SK-N-SH (cell line): ENCODE data around the gene DAB1. TPM values are rescaled to one million over a fixed set of nuclear protein-coding genes. Genes with fewer than 3 reads are reported as not detected.

Experiments used
- CTCF ChIA-PET: fragments of 300-600, 350-600 bp; formaldehyde crosslinking; extraction: SDS; loops from one replicate; lab custom pipeline; 2021; lab: Yijun Ruan, JAX
- POLR2A ChIA-PET: fragments of 350-600 bp; sonication (Branson Sonifier 250); formaldehyde crosslinking; extraction: SDS; loops from one replicate; lab custom pipeline; 2020; ENCODE audit warnings: antibody characterized with exemption, inconsistent platforms; lab: Yijun Ruan, JAX
- DNase-seq: peaks from one replicate; pipeline ENCODE4 v3.0.0; 2012
- H2AFZ ChIP-seq: fragments of 200-600 bp; sonication (generic); 2 replicates; pipeline ENCODE4 v1.8.1; 2016; ENCODE audit warnings: antibody characterized with exemption, mild to moderate bottlenecking, low read depth
- H3F3A ChIP-seq: fragments of 200-600 bp; sonication (generic); replicated peaks from 2 replicates; pipeline ENCODE3; 2016; ENCODE audit warnings: antibody characterized with exemption, mild to moderate bottlenecking; ENCODE audit not compliant: insufficient read depth
- H3K27ac ChIP-seq, 2 experiments: fragments of 200-500 bp in 1 of 2; fragments of 200-600 bp in 1 of 2; sonication (Bioruptor generic) in 1 of 2; sonication (generic), shearing (Covaris generic) in 1 of 2; 2 replicates each; pipeline versions ENCODE4 v1.5.1 to v1.6.1; 2014 to 2016; ENCODE audit warnings: low read depth in 2 of 2, inconsistent platforms in 1 of 2, low read length in 1 of 2, mild to moderate bottlenecking in 1 of 2, mixed read lengths in 1 of 2
- H3K27me3 ChIP-seq: fragments of 200-600 bp; sonication (generic), shearing (Covaris generic); 2 replicates; pipeline ENCODE4 v1.6.1; 2016; ENCODE audit warnings: mixed run types; ENCODE audit not compliant: insufficient read depth
- H3K36me3 ChIP-seq, 2 experiments: fragments of 200-500 bp in 1 of 2; fragments of 200-600 bp in 1 of 2; sonication (Bioruptor generic) in 1 of 2; sonication (generic) in 1 of 2; replicated peaks in 1 of 2; 2 replicates each; pipeline versions ENCODE3 to v1.5.1; 2014 to 2016; ENCODE audit warnings: low read length in 1 of 2, mild to moderate bottlenecking in 1 of 2; ENCODE audit not compliant: insufficient read depth in 2 of 2, control insufficient read depth in 1 of 2
- H3K4me1 ChIP-seq, 2 experiments: fragments of 200-500 bp in 1 of 2; fragments of 200-600 bp in 1 of 2; sonication (Bioruptor generic) in 1 of 2; sonication (generic), shearing (Covaris generic) in 1 of 2; 2 replicates each; pipeline versions ENCODE4 v1.5.1 to v1.6.1; 2014 to 2016; ENCODE audit warnings: low read depth in 1 of 2, low read length in 1 of 2, mixed run types in 1 of 2; ENCODE audit not compliant: insufficient read depth in 2 of 2, control insufficient read depth in 1 of 2
- H3K4me2 ChIP-seq: fragments of 200-600 bp; sonication (generic), shearing (Covaris generic); 2 replicates; pipeline ENCODE4 v1.6.1; 2017; ENCODE audit warnings: mixed run types
- H3K4me3 ChIP-seq, 2 experiments: fragments of 200-500 bp in 1 of 2; fragments of 200-600 bp in 1 of 2; sonication (Bioruptor generic) in 1 of 2; sonication (generic), shearing (Covaris generic) in 1 of 2; 2 replicates each; pipeline versions ENCODE4 v1.5.1 to v1.8.1; 2014 to 2016; ENCODE audit warnings: low read depth in 2 of 2, inconsistent platforms in 1 of 2, low read length in 1 of 2, mild to moderate bottlenecking in 1 of 2, mixed read lengths in 1 of 2, moderate library complexity in 1 of 2
- H3K79me2 ChIP-seq: fragments of 200-600 bp; sonication (generic); 2 replicates; pipeline ENCODE4 v1.8.1; 2017; ENCODE audit warnings: mild to moderate bottlenecking; ENCODE audit not compliant: insufficient read depth
- H3K9ac ChIP-seq: fragments of 200-600 bp; sonication (generic); 2 replicates; pipeline ENCODE4 v1.6.1; 2017; ENCODE audit warnings: mixed run types
- H3K9me2 ChIP-seq: fragments of 200-600 bp; sonication (generic); 2 replicates; pipeline ENCODE4 v1.6.1; 2017; ENCODE audit warnings: mixed run types
- H3K9me3 ChIP-seq: fragments of 200-600 bp; sonication (generic); 2 replicates; pipeline ENCODE4 v1.6.1; 2017; ENCODE audit warnings: mixed run types, mild to moderate bottlenecking, moderate library complexity
- H4K20me1 ChIP-seq: fragments of 200-600 bp; sonication (generic); 2 replicates; pipeline ENCODE4 v1.6.1; 2017; ENCODE audit warnings: mild to moderate bottlenecking, mixed run types; ENCODE audit not compliant: insufficient read depth
- CHD2 ChIP-seq: fragments of 150-350 bp; IDR thresholded peaks from 2 replicates; pipeline ENCODE4 v1.6.1; 2018; ENCODE audit warnings: low read length; ENCODE audit not compliant: partially characterized antibody
- EZH2phosphoT487 ChIP-seq: fragments of 200-600 bp; sonication (generic); IDR thresholded peaks from 2 replicates; pipeline ENCODE4 v1.6.1; 2017; ENCODE audit warnings: low read depth, mixed run types, mild to moderate bottlenecking, antibody characterized with exemption, moderate library complexity, borderline replicate concordance
- FOXJ3 ChIP-seq: sonication (generic); formaldehyde crosslinking; IDR thresholded peaks from 2 replicates; pipeline ENCODE4 v1.5.1; 2020; ENCODE audit warnings: mild to moderate bottlenecking, missing genetic modification reagents
- FOXM1 ChIP-seq: IDR thresholded peaks from 2 replicates; pipeline ENCODE4 v1.4.0; 2012; ENCODE audit warnings: low read depth, mild to moderate bottlenecking
- JUND ChIP-seq: IDR thresholded peaks from 2 replicates; pipeline ENCODE4 v1.4.0; 2012
- MEF2A ChIP-seq: IDR thresholded peaks from 2 replicates; pipeline ENCODE4 v1.4.0; 2012; ENCODE audit warnings: low read depth, borderline replicate concordance
- MXI1 ChIP-seq: IDR thresholded peaks from 2 replicates; pipeline ENCODE4 v1.6.1; 2012; ENCODE audit warnings: mild to moderate bottlenecking, low read depth, low read length, improper control_type of control experiment
- NRF1 ChIP-seq: IDR thresholded peaks from 2 replicates; pipeline ENCODE4 v1.6.1; 2012; ENCODE audit warnings: low read depth, mild to moderate bottlenecking, low read length
- POLR2AphosphoS5 ChIP-seq: IDR thresholded peaks from 2 replicates; pipeline ENCODE4 v1.6.1; 2012; ENCODE audit warnings: low read depth, low read length
- RAD21 ChIP-seq: IDR thresholded peaks from 2 replicates; pipeline ENCODE4 v1.6.1; 2012; ENCODE audit warnings: mild to moderate bottlenecking, low read length
- RFX5 ChIP-seq: IDR thresholded peaks from 2 replicates; pipeline ENCODE4 v1.6.1; 2012; ENCODE audit warnings: mild to moderate bottlenecking, improper control_type of control experiment, low read length
- RXRA ChIP-seq: IDR thresholded peaks from 2 replicates; pipeline ENCODE4 v1.4.0; 2012; ENCODE audit warnings: low read depth, mild to moderate bottlenecking, borderline replicate concordance
- SIN3A ChIP-seq: IDR thresholded peaks from 2 replicates; pipeline ENCODE4 v1.6.1; 2012; ENCODE audit warnings: low read depth, mild to moderate bottlenecking, low read length, moderate library complexity, borderline replicate concordance
- SMC3 ChIP-seq: IDR thresholded peaks from 2 replicates; pipeline ENCODE4 v1.6.1; 2012; ENCODE audit warnings: low read depth, low read length, improper control_type of control experiment
- TAF1 ChIP-seq: IDR thresholded peaks from 2 replicates; pipeline ENCODE4 v1.6.1; 2012; ENCODE audit warnings: low read depth, mild to moderate bottlenecking, low read length, moderate library complexity, borderline replicate concordance
- TCF12 ChIP-seq: IDR thresholded peaks from 2 replicates; pipeline ENCODE4 v1.4.0; 2012
- TEAD4 ChIP-seq: IDR thresholded peaks from 2 replicates; pipeline ENCODE4 v1.4.0; 2012; ENCODE audit warnings: mild to moderate bottlenecking, borderline replicate concordance; ENCODE audit not compliant: insufficient read depth
- WGBS: methylation state at CpG from one replicate; pipeline ENCODE4 v1.1.6; 2017; ENCODE audit warnings: low lambda C conversion rate; 5-methylcytosine and 5-hydroxymethylcytosine counted together
- polyA plus RNA-seq, 3 experiments: library from polyadenylated mRNA; depleted of rRNA; stranded (reverse); fragments of >200 nt; gene quantifications; 2 replicates each; pipeline ENCODE4 v1.2.3, GENCODE V29; 2012
- TF ChIP-seq, protein P1 (sequence below): fragments of 150-350 bp; IDR thresholded peaks from 2 replicates; pipeline ENCODE4 v1.6.1; 2017; ENCODE audit warnings: antibody characterized with exemption, low read length, low read depth, borderline replicate concordance
- TF ChIP-seq, protein P2 (sequence below): IDR thresholded peaks from 2 replicates; pipeline ENCODE4 v1.4.0; 2012; ENCODE audit warnings: low read depth, borderline replicate concordance
- TF ChIP-seq, protein P3 (sequence below): IDR thresholded peaks from 2 replicates; pipeline ENCODE4 v1.4.0; 2012; ENCODE audit warnings: low read depth
- TF ChIP-seq, protein P4 (sequence below): fragments of 150-350 bp; IDR thresholded peaks from 2 replicates; pipeline ENCODE4 v1.6.1; 2016; ENCODE audit warnings: mild to moderate bottlenecking, low read depth, low read length

The DAB1 gene
- polyA plus RNA-seq, 1 of the 3 experiments (the other 2 are of a cell fraction) = 2.9 TPM

DNA sequence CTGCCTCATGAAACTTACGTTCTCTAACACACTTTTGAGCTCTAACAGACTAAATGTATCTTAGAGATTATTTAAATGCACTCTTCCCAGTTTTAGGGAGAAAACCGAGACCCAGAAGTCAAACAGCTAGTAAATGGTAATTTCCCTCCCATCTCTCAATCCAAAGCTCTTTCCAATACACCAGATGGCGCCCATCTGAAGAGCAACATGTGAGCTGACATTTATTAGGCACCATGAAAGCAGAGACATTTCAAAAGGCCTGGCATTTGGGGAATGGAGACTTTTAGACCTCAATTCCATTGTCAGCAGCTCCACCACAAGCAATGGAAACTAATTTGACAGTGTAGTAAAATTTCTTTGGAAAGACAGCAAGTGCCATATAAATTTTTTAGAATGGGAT, 191.4 kb downstream of the DAB1 start:
- POLR2A ChIA-PET = no interaction called here
- Histone ChIP-seq H3K27ac (no peak overlapping the region), H3K27me3 (no peaks in the 10 kb centered on the region), H3F3A (no peaks in the 10 kb centered on the region), H2AFZ (no peak overlapping the region), H3K4me3 (no peak overlapping the region), H3K4me1 (no peaks in the 10 kb centered on the region), H3K9ac (no peak overlapping the region), H3K4me2 (no peak overlapping the region), H3K36me3 (no peaks in the 10 kb centered on the region), H3K79me2 (no peaks in the 10 kb centered on the region), H4K20me1 (no peaks in the 10 kb centered on the region), H3K9me3 (no peaks in the 10 kb centered on the region), H3K9me2 (no peaks in the 10 kb centered on the region)
- CTCF ChIA-PET = no interaction called here
- DNase-seq = no peak
- TF ChIP-seq SMC3 (peak; percentile 13; the same call in 1 of the 2 replicates), TEAD4 (no peak), RXRA (no peak), RAD21 (no peak; the same call in 1 of the 2 replicates), JUND (no peak), TCF12 (no peak)
- WGBS = 77% methylated on average over 3 of the region's 3 CpGs

DNA sequence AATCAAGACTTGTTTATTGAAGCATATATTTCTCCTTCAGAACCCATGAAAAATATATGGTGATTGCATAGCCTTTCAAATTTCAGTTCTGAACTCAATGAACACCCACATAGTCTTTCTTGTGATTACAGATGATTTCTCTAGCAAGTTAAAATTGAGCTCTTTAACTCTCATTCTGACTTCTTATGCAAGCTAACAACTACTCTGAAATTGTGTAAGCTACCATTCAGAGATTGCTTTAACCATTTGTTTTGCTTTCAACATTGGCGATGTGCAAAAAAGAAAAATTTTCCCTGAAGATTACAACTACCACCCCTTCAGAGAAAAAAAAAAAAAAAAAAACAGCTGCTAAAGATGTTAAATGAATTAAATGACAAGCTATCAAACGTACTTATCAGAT, 193.9 kb downstream of the DAB1 start:
- DNase-seq = no peak
- POLR2A ChIA-PET = no interaction called here
- WGBS = 60% methylated on average over 2 of the region's 2 CpGs
- H3K36me3 ChIP-seq = no peaks in the 10 kb centered on the region
- H3K27ac ChIP-seq = no peak overlapping the region
- no peaks in the 10 kb centered on the region for H3K9me2 ChIP-seq
- CTCF ChIA-PET = no interaction called here
- no peak overlapping the region for H3K4me2 ChIP-seq
- H2AFZ ChIP-seq = no peak overlapping the region
- H3K9me3 ChIP-seq = no peaks in the 10 kb centered on the region
- TF ChIP-seq JUND (no peak), EZH2phosphoT487 (no peak), FOXJ3 (CRISPR knock-in tag) (no peak), MEF2A (no peak), TEAD4 (no peak), TAF1 (no peak), RAD21 (no peak), CHD2 (no peak), SMC3 (no peak), SIN3A (no peak), FOXM1 (no peak), POLR2AphosphoS5 (no peak), MXI1 (no peak), RFX5 (no peak), NRF1 (no peak)
- TF ChIP-seq, protein P1, sequence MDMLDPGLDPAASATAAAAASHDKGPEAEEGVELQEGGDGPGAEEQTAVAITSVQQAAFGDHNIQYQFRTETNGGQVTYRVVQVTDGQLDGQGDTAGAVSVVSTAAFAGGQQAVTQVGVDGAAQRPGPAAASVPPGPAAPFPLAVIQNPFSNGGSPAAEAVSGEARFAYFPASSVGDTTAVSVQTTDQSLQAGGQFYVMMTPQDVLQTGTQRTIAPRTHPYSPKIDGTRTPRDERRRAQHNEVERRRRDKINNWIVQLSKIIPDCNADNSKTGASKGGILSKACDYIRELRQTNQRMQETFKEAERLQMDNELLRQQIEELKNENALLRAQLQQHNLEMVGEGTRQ = no peak
- TF ChIP-seq, protein P2, sequence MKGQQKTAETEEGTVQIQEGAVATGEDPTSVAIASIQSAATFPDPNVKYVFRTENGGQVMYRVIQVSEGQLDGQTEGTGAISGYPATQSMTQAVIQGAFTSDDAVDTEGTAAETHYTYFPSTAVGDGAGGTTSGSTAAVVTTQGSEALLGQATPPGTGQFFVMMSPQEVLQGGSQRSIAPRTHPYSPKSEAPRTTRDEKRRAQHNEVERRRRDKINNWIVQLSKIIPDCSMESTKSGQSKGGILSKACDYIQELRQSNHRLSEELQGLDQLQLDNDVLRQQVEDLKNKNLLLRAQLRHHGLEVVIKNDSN = no peak
- TF ChIP-seq, protein P3, sequence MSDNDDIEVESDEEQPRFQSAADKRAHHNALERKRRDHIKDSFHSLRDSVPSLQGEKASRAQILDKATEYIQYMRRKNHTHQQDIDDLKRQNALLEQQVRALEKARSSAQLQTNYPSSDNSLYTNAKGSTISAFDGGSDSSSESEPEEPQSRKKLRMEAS = no peak
- TF ChIP-seq, protein P4, sequence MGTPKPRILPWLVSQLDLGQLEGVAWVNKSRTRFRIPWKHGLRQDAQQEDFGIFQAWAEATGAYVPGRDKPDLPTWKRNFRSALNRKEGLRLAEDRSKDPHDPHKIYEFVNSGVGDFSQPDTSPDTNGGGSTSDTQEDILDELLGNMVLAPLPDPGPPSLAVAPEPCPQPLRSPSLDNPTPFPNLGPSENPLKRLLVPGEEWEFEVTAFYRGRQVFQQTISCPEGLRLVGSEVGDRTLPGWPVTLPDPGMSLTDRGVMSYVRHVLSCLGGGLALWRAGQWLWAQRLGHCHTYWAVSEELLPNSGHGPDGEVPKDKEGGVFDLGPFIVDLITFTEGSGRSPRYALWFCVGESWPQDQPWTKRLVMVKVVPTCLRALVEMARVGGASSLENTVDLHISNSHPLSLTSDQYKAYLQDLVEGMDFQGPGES = no peak
- H4K20me1 ChIP-seq = no peaks in the 10 kb centered on the region
- H3F3A ChIP-seq = no peaks in the 10 kb centered on the region
- no peaks in the 10 kb centered on the region for H3K4me1 ChIP-seq
- H3K79me2 ChIP-seq = no peaks in the 10 kb centered on the region
- H3K4me3 ChIP-seq = no peak overlapping the region
- H3K27me3 ChIP-seq = no peaks in the 10 kb centered on the region
- H3K9ac ChIP-seq = no peak overlapping the region
